GM23338 (cell line): ENCODE data around the gene XRN2. TPM values are rescaled to one million over a fixed set of nuclear protein-coding genes. Genes with fewer than 3 reads are reported as not detected.

ENCODE experiments used
- ATAC-seq: fragments of 200-7000 bp; cut with Tn5 transposase; 3 replicates; pipeline ENCODE4 v1.9.1; 2020
- DNase-seq: peaks from one replicate; pipeline ENCODE4 v3.0.0-alpha.2; 2015; ENCODE audit warnings: low spot score
- H2AFZ ChIP-seq: fragments of 200-600 bp; sonication (generic); 2 replicates; pipeline ENCODE4 v1.8.0; 2016; ENCODE audit warnings: antibody characterized with exemption, mild to moderate bottlenecking, moderate library complexity
- H3F3A ChIP-seq: fragments of 200-600 bp; sonication (generic); replicated peaks from 2 replicates; pipeline ENCODE4 v1.8.0; 2017; ENCODE audit warnings: antibody characterized with exemption, mixed run types, low read depth
- H3K27ac ChIP-seq: fragments of 200-600 bp; sonication (generic); 2 replicates; pipeline ENCODE4 v1.6.1; 2016; ENCODE audit warnings: low read depth
- H3K27me3 ChIP-seq: fragments of 200-600 bp; sonication (generic); 2 replicates; pipeline ENCODE4 v1.8.0; 2016; ENCODE audit warnings: mild to moderate bottlenecking, mixed run types, moderate library complexity; ENCODE audit not compliant: insufficient read depth
- H3K36me3 ChIP-seq: fragments of 200-600 bp; sonication (generic); 2 replicates; pipeline ENCODE4 v1.8.0; 2016; ENCODE audit warnings: mild to moderate bottlenecking; ENCODE audit not compliant: insufficient read depth
- H3K4me1 ChIP-seq: fragments of 200-600 bp; sonication (generic); 2 replicates; pipeline ENCODE4 v1.8.0; 2016; ENCODE audit warnings: mild to moderate bottlenecking, moderate library complexity; ENCODE audit not compliant: insufficient read depth
- H3K4me2 ChIP-seq: fragments of 200-600 bp; sonication (generic); 2 replicates; pipeline ENCODE4 v1.7.1; 2017; ENCODE audit warnings: mixed run types
- H3K4me3 ChIP-seq: fragments of 200-600 bp; sonication (generic); 2 replicates; pipeline ENCODE4 v1.6.1; 2016; ENCODE audit warnings: mixed run types
- H3K79me2 ChIP-seq: fragments of 200-600 bp; sonication (generic); replicated peaks from 2 replicates; pipeline ENCODE4 v1.8.0; 2017; ENCODE audit warnings: mild to moderate bottlenecking; ENCODE audit not compliant: insufficient read depth
- H3K9me2 ChIP-seq: fragments of 200-600 bp; sonication (generic); 2 replicates; pipeline ENCODE4 v1.8.0; 2017; ENCODE audit not compliant: insufficient read depth
- H4K20me1 ChIP-seq: fragments of 200-600 bp; sonication (generic); replicated peaks from 2 replicates; pipeline ENCODE4 v1.8.0; 2017; ENCODE audit warnings: mild to moderate bottlenecking; ENCODE audit not compliant: insufficient read depth
- H3K27ac Mint-ChIP-seq: 2 replicates; pipeline ENCODE4 v1.8.0; 2020; ENCODE audit warnings: inconsistent platforms, mild to moderate bottlenecking, moderate library complexity, mixed read lengths
- H3K27me3 Mint-ChIP-seq: 3 replicates; pipeline ENCODE4 v1.8.0; 2022; ENCODE audit warnings: low read depth, mild to moderate bottlenecking, moderate library complexity, mixed read lengths, inconsistent platforms; ENCODE audit not compliant: insufficient read depth, poor library complexity
- H3K36me3 Mint-ChIP-seq: 3 replicates; pipeline ENCODE4 v1.8.0; 2021; ENCODE audit warnings: low read depth, mild to moderate bottlenecking, inconsistent platforms, moderate library complexity, mixed read lengths
- H3K4me1 Mint-ChIP-seq: 3 replicates; pipeline ENCODE4 v1.8.0; 2020; ENCODE audit warnings: mild to moderate bottlenecking, inconsistent platforms, mixed read lengths
- H3K4me3 Mint-ChIP-seq: 3 replicates; pipeline ENCODE4 v1.8.0; 2021; ENCODE audit warnings: moderate library complexity, mild to moderate bottlenecking, inconsistent platforms, mixed read lengths
- H3K9me3 Mint-ChIP-seq: 3 replicates; pipeline ENCODE4 v1.8.0; 2020; ENCODE audit warnings: moderate library complexity, mild to moderate bottlenecking, inconsistent platforms, mixed read lengths
- CREB1 ChIP-seq: fragments of 250-450 bp; sonication (Bioruptor Pico); IDR thresholded peaks from 2 replicates; pipeline ENCODE4 v1.5.0; 2020; ENCODE audit warnings: low read depth, mild to moderate bottlenecking, moderate library complexity
- ETS1 ChIP-seq: IDR thresholded peaks from 2 replicates; pipeline ENCODE4 v1.6.1; 2016; ENCODE audit warnings: antibody characterized with exemption
- EZH2 ChIP-seq: fragments of 200-600 bp; sonication (generic); IDR thresholded peaks from one replicate; pipeline ENCODE4 v1.8.0; 2017; ENCODE audit warnings: antibody characterized with exemption, mild to moderate bottlenecking, low read depth; ENCODE audit not compliant: unreplicated experiment
- EZH2phosphoT487 ChIP-seq: fragments of 200-600 bp; sonication (generic); IDR thresholded peaks from one replicate; pipeline ENCODE4 v1.8.1; 2018; ENCODE audit warnings: antibody characterized with exemption; ENCODE audit not compliant: unreplicated experiment
- JUNB ChIP-seq: IDR thresholded peaks from one replicate; pipeline ENCODE4 v1.6.1; 2016; ENCODE audit warnings: antibody characterized with exemption; ENCODE audit not compliant: unreplicated experiment
- NANOG ChIP-seq: IDR thresholded peaks from 2 replicates; pipeline ENCODE4 v1.6.1; 2016; ENCODE audit warnings: antibody characterized with exemption, borderline replicate concordance
- POLR2AphosphoS5 ChIP-seq: IDR thresholded peaks from 2 replicates; pipeline ENCODE4 v1.6.1; 2016; ENCODE audit warnings: antibody characterized with exemption, low read depth
- REST ChIP-seq: IDR thresholded peaks from one replicate; pipeline ENCODE4 v1.6.1; 2018; ENCODE audit warnings: antibody characterized with exemption; ENCODE audit not compliant: unreplicated experiment
- STAT1 ChIP-seq: IDR thresholded peaks from one replicate; pipeline ENCODE4 v1.6.1; 2016; ENCODE audit warnings: antibody characterized with exemption; ENCODE audit not compliant: unreplicated experiment
- ZNF114 ChIP-seq: fragments of 250-450 bp; sonication (Bioruptor Pico); IDR thresholded peaks from 2 replicates; pipeline ENCODE4 v1.5.0; 2020; ENCODE audit warnings: mild to moderate bottlenecking, moderate library complexity
- ZNF331 ChIP-seq: fragments of 250-450 bp; sonication (Bioruptor Pico); IDR thresholded peaks from 2 replicates; pipeline ENCODE4 v1.5.0; 2020; ENCODE audit warnings: low read depth, mild to moderate bottlenecking, moderate library complexity
- ZNF462 ChIP-seq: fragments of 250-450 bp; sonication (Bioruptor Pico); IDR thresholded peaks from 2 replicates; pipeline ENCODE4 v1.5.0; 2020; ENCODE audit warnings: mild to moderate bottlenecking, moderate library complexity
- polyA plus RNA-seq: library from polyadenylated mRNA; unstranded; fragments of >200 nt; fragmentation: Nextera tagmentation; extraction: Ambion mirVana; gene quantifications from 2 replicates; pipeline ENCODE4 v1.2.1, GENCODE V29; 2016
- total RNA-seq: library from RNA; depleted of rRNA; stranded (reverse); fragments of >200 nt; shearing (Covaris generic); gene quantifications from 2 replicates; pipeline ENCODE4 v1.2.3, GENCODE V29; 2014
- TF ChIP-seq, protein P1 (sequence below), 2 experiments: fragments of 200-600 bp in 1 of 2; sonication (generic) in 1 of 2; conservative IDR thresholded peaks; 2 replicates each; pipeline versions ENCODE4 v1.5.1 to v1.6.1; 2016 to 2017; ENCODE audit warnings: antibody characterized with exemption in 2 of 2, low read depth in 2 of 2, mild to moderate bottlenecking in 2 of 2, moderate library complexity in 1 of 2

The XRN2 gene
- total and polyA plus RNA-seq, 2 experiments from 2014 or later = 113 to 150 TPM

GRCh38 chr20:21357844-21358243 is 54.7 kb downstream of the XRN2 start:
- TF ChIP-seq NANOG (no peak), STAT1 (no peak), REST (no peak), POLR2AphosphoS5 (no peak), CREB1 (CRISPR knock-in tag) (no peak), ZNF331 (CRISPR knock-in tag) (no peak), ETS1 (no peak), ZNF462 (CRISPR knock-in tag) (no peak), EZH2phosphoT487 (no peak), ZNF114 (no peak), EZH2 (no peak), JUNB (no peak)
- TF ChIP-seq, protein P1, sequence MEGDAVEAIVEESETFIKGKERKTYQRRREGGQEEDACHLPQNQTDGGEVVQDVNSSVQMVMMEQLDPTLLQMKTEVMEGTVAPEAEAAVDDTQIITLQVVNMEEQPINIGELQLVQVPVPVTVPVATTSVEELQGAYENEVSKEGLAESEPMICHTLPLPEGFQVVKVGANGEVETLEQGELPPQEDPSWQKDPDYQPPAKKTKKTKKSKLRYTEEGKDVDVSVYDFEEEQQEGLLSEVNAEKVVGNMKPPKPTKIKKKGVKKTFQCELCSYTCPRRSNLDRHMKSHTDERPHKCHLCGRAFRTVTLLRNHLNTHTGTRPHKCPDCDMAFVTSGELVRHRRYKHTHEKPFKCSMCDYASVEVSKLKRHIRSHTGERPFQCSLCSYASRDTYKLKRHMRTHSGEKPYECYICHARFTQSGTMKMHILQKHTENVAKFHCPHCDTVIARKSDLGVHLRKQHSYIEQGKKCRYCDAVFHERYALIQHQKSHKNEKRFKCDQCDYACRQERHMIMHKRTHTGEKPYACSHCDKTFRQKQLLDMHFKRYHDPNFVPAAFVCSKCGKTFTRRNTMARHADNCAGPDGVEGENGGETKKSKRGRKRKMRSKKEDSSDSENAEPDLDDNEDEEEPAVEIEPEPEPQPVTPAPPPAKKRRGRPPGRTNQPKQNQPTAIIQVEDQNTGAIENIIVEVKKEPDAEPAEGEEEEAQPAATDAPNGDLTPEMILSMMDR (conservative IDR thresholded peaks at IDR 0.05; ENCODE audit: low read depth in 2 of 2) = no peak
- no peak overlapping the region for H3K27ac Mint-ChIP-seq
- H3K27ac ChIP-seq = no peak overlapping the region

More at GRCh38 chr20:21357844-21358243, 54.7 kb downstream of the XRN2 start:
- no peaks in the 10 kb centered on the region for H3K27me3 Mint-ChIP-seq
- Histone ChIP-seq H3K4me1 (no peaks in the 10 kb centered on the region), H3F3A (no peaks in the 10 kb centered on the region), H3K4me3 (no peak overlapping the region), H3K27me3 (no peaks in the 10 kb centered on the region), H4K20me1 (no peaks in the 10 kb centered on the region), H3K4me2 (no peak overlapping the region), H2AFZ (no peak overlapping the region), H3K36me3 (peaks cover 31% of the 10 kb centered on the region; the same call in 1 of the 2 replicates), H3K9me2 (no peaks in the 10 kb centered on the region), H3K79me2 (no peaks in the 10 kb centered on the region; the same call in 1 of the 2 replicates)
- no peaks in the 10 kb centered on the region for H3K4me1 Mint-ChIP-seq
- no peak for ATAC-seq
- no peak overlapping the region for H3K4me3 Mint-ChIP-seq
- no peak for DNase-seq
- H3K9me3 Mint-ChIP-seq = no peaks in the 10 kb centered on the region
- peaks cover 50% of the 10 kb centered on the region for H3K36me3 Mint-ChIP-seq
